Fibroblast of villous mesenchyme (primary cell): ENCODE data around the gene ZNF407. TPM values are rescaled to one million over a fixed set of nuclear protein-coding genes. Genes with fewer than 3 reads are reported as not detected.

ENCODE experiments used
- DNase-seq: peaks from one replicate; pipeline ENCODE4 v3.0.0-alpha.2; 2010; ENCODE audit warnings: low read depth
- H3K4me3 ChIP-seq: 2 replicates; pipeline ENCODE4 v1.5.1; 2011; ENCODE audit warnings: low read depth, mild to moderate bottlenecking, low read length
- total RNA-seq: library from RNA; depleted of rRNA; stranded (reverse); fragments of >200 nt; gene quantifications from 2 replicates; pipeline ENCODE4 v1.2.3, GENCODE V29; 2012
- TF ChIP-seq, protein P1 (sequence below): IDR thresholded peaks from 2 replicates; pipeline ENCODE4 v1.5.1; 2012; ENCODE audit warnings: low read depth, mild to moderate bottlenecking, low read length; ENCODE audit not compliant: insufficient read depth

Gene ZNF407
- total RNA-seq, 1 donor, result 22.0 TPM

DNA sequence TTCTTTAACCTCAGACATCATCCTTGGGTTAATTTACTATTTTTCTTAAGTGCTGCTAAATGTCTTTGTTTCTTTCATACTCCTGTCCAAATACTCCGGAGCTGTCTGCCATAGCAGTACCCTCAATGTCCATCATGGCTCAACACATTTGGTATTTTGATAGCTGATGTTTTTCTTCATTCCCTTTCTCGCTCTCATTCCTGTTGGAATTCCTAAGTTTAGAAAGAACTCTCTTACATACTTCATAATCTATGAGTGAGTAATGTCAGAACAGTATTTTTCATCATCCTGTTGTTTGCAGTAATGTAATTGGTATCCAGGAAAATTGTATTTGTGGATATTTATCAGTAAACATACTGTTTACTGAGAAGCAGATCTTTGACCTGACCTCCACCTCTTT is 328.4 kb downstream of the ZNF407 start:
- no peak overlapping the region for H3K4me3 ChIP-seq
- DNase-seq, result no peak
- TF ChIP-seq, protein P1, sequence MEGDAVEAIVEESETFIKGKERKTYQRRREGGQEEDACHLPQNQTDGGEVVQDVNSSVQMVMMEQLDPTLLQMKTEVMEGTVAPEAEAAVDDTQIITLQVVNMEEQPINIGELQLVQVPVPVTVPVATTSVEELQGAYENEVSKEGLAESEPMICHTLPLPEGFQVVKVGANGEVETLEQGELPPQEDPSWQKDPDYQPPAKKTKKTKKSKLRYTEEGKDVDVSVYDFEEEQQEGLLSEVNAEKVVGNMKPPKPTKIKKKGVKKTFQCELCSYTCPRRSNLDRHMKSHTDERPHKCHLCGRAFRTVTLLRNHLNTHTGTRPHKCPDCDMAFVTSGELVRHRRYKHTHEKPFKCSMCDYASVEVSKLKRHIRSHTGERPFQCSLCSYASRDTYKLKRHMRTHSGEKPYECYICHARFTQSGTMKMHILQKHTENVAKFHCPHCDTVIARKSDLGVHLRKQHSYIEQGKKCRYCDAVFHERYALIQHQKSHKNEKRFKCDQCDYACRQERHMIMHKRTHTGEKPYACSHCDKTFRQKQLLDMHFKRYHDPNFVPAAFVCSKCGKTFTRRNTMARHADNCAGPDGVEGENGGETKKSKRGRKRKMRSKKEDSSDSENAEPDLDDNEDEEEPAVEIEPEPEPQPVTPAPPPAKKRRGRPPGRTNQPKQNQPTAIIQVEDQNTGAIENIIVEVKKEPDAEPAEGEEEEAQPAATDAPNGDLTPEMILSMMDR, result no peak

DNA sequence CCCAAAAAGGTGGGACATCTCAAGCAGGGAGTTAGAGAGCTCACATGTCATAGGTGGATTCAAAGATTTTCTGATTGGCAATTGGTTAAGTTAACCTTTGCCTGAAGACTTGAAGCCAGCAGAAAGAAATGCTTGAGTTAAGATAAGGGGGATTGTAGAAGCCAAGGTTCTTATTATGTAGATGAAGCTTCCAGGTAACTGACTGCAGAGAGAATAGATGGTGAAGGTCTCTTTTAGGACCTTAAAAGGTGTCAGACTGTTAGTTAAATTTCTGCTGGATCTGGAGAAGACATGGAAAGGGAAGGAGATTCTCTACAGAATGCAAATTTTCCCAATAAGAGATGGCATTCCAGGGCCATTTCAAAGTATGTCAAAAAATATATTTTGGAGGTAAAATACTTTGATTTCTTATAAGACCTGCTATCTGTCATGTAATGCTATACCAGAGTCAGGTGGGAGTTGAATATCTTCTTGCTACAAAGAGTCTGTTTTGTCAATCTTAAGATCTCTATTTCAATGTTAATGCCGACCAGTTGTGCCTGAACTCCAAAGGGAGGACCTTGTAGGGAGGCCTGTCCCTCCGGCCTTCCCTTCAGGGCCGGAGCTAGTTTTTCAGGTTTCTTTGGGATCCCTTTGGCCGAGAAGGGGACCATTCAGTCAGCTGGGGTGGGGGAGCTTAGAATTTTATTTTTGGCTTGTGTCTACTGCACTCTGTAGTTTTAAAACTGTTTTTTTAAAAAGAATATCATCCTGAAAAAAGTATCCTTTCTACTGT is 330.7 kb downstream of the ZNF407 start:
- TF ChIP-seq, protein P1, result no peak
- no peak for DNase-seq
- no peak overlapping the region for H3K4me3 ChIP-seq

DNA sequence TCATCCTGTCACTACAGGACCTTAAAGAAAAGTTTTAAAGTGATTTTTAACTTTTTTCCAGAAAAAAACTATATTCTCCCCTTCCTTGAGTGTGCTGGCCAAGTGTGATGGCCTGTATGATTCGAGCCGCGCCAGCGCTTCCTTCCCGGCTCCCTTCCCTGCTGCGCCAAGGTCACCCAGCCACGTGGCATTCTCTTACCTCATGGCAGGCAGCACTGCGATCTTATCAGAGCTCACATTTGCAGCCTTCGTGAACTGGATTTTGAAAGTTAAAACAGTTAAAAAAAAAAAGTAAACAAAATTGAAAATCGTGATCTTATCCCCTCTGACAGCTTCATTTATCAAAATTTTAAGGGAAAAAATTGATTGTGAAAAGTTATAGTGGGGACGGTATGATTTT is 331.4 kb downstream of the ZNF407 start:
- DNase-seq, result no peak
- H3K4me3 ChIP-seq, result no peak overlapping the region
- TF ChIP-seq, protein P1, result no peak

DNA sequence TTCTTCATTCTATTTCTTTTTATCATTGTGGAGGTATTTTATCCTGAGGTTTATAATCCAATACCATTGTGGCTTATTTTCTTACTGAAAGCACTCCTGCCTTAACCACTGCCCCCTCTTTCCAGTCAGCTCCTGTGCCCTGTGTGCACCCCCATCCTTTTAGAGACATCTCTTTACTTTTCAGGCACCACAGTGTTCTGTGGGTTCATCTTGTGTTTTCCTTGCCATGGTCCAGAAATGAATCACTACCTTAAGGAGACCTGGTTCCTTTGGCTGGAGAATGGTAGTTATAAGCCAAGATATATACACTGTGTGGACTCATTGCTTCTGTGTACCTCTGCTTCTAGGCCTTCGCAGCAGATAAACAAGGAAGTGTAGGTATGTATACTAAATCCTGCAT is 332.9 kb downstream of the ZNF407 start:
- no peak overlapping the region for H3K4me3 ChIP-seq
- no peak for DNase-seq
- TF ChIP-seq, protein P1, result no peak

DNA sequence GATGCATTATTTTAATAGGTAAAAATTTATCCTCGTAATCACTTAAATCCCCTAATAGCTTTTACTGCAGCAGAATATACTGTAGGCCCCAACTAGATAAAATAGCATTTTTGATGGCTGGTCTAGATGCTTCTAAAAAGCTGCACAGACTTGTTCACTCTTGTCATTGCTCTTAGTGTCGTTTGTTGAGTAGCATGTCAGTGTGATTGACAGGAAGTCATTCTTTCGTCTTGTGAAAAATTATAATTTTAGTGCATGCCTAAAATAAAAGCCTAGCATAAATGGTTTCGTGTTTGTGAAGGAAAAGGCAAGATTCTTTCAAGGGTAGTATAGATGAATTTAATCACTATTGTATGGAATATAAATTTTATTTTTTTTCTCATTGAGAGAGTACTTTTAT is 336.3 kb downstream of the ZNF407 start:
- TF ChIP-seq, protein P1, result no peak
- no peak overlapping the region for H3K4me3 ChIP-seq
- DNase-seq, result no peak

DNA sequence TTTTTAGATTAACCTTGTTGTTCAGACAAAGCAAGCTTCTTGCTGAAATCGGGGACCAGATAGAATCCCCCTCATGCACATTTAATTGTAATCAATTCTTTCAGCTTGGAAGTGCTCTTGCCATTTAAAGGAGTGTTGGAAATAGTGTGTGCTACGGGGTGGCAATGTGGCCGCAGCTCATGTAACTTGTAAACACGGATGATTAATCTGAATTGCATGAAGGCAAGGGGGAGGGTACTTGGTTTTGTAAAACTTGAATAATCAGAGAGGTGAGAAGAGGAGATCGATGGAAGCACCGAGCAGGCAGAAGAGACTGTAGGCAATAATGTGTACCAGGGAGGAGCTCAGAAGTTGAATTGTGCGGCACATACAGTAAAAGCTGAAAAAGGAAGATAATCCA is 337.8 kb downstream of the ZNF407 start:
- no peak overlapping the region for H3K4me3 ChIP-seq
- DNase-seq, result no peak
- TF ChIP-seq, protein P1, result no peak

DNA sequence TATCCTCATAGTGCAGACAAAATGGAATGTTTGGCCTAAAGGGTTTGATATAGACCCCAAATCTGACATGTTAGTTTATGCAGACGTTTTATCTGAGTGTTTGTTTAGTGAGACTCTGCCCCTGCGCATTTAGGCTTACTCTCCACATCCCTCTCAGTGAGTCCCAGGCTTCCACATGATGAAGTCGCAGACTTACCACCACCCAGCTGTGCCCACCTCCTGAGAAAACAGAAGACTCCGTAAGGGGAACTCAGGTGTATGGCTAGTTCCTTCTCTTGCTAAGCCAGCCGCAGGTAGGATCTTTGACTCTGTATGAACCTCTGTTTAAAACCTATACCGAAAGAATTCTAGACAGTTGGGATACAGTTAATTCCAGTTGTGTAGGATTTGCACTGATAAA is 338.7 kb downstream of the ZNF407 start:
- TF ChIP-seq, protein P1, result no peak

More for the DNA sequence above, 338.7 kb downstream of the ZNF407 start:
- DNase-seq, result no peak
- no peak overlapping the region for H3K4me3 ChIP-seq
